HG03521 (cell line): ENCODE results near the gene GDF2.

Experiments used
- ATAC-seq: cut with Tn5 transposase; IDR thresholded peaks from one replicate; pipeline ENCODE4 v1.9.1; 2021; ENCODE audit warnings: mild to moderate bottlenecking, moderate library complexity; ENCODE audit not compliant: unreplicated experiment

Gene GDF2

GRCh38 chr10:47366731-47367460 is 44.6 kb downstream of the GDF2 start:
- no peak for ATAC-seq

GRCh38 chr10:47367646-47368045 is 45.4 kb downstream of the GDF2 start:
- ATAC-seq: no peak

GRCh38 chr10:47368431-47369180 is 46.4 kb downstream of the GDF2 start:
- no peak for ATAC-seq

GRCh38 chr10:47369251-47369894 is 47.1 kb downstream of the GDF2 start:
- ATAC-seq: no peak

GRCh38 chr10:47370015-47370767 is 47.9 kb downstream of the GDF2 start:
- no peak for ATAC-seq

GRCh38 chr10:47370878-47371277 is 48.6 kb downstream of the GDF2 start:
- ATAC-seq: no peak

GRCh38 chr10:47371629-47372485 is 49.6 kb downstream of the GDF2 start:
- ATAC-seq: no peak

- ATAC-seq: no peak
Measured at GRCh38 chr10:47372726-47373125, 50.5 kb downstream of the GDF2 start.

GRCh38 chr10:47374611-47375536 is 52.6 kb downstream of the GDF2 start:
- ATAC-seq: no peak

- no peak for ATAC-seq
Measured at GRCh38 chr10:47376522-47377220, 54.4 kb downstream of the GDF2 start.
